ENCODE results near the gene PELI1. TPM values are rescaled to one million over a fixed set of nuclear protein-coding genes. Genes with fewer than 3 reads are reported as not detected.
"Not testable (repeated sequence)": the region's sequence is repeated elsewhere in the genome, so short reads cannot be mapped to it uniquely, and the experiment has no call there.

PELI1 gene
- total and polyA plus RNA-seq, 11 donors: 4.2 to 14.6 (median 7.3) TPM

GRCh38 chr2:64085936-64086335, 58.3 kb downstream of the PELI1 start:
- DNase-seq (no peak), ATAC-seq (no peak)
- Histone ChIP-seq H3K36me3 (peaks cover 0 to 5% (median 0%) of the 10 kb centered on the region in 9 donors), H3K27me3 (no peaks in the 10 kb centered on the region), H3K27ac (no peak overlapping the region), H3K4me3 (no peak overlapping the region), H3K9me3 (no peaks in the 10 kb centered on the region), H3K4me1 (no peaks in the 10 kb centered on the region)
- TF ChIP-seq POLR2A (IDR thresholded peaks at IDR 0.05): no peak
- TF ChIP-seq, protein P1, sequence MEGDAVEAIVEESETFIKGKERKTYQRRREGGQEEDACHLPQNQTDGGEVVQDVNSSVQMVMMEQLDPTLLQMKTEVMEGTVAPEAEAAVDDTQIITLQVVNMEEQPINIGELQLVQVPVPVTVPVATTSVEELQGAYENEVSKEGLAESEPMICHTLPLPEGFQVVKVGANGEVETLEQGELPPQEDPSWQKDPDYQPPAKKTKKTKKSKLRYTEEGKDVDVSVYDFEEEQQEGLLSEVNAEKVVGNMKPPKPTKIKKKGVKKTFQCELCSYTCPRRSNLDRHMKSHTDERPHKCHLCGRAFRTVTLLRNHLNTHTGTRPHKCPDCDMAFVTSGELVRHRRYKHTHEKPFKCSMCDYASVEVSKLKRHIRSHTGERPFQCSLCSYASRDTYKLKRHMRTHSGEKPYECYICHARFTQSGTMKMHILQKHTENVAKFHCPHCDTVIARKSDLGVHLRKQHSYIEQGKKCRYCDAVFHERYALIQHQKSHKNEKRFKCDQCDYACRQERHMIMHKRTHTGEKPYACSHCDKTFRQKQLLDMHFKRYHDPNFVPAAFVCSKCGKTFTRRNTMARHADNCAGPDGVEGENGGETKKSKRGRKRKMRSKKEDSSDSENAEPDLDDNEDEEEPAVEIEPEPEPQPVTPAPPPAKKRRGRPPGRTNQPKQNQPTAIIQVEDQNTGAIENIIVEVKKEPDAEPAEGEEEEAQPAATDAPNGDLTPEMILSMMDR (IDR thresholded peaks at IDR 0.05): no peak
- 23 to 57% (median 38%) methylated on average over 2 of the region's 2 CpGs for WGBS, 4 donors
- intact Hi-C loops (cut with DNase I): no loop called here

DNA sequence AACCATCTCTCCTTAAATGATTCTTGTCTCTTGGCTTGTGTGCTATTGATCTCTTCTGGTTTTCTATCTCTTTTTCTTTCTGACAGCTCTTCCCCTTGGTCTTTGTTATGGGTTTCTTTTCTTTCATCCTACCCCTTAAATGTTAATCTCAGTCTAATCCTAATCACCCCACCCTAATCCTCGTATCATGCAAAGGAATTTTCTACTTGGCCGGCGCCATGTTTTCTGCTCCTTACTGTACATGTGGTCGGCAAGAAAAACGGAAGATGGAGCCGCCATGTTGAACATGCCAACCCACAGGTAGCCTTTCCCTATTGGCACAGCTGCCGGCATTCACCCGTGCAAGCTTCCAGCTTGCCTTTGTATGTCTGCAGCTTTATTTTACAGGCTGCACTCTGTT, 63.2 kb downstream of the PELI1 start:
- 81 to 88% (median 88%) methylated on average over 8 of the region's 8 CpGs for WGBS, 4 donors
- H3K4me3 ChIP-seq: no peak overlapping the region
- DNase-seq: no peak
- H3K27me3 ChIP-seq: no peaks in the 10 kb centered on the region
- no peaks in the 10 kb centered on the region for H3K4me1 ChIP-seq
- no peak for ATAC-seq
- H3K9me3 ChIP-seq: no peaks in the 10 kb centered on the region
- H3K36me3 ChIP-seq: no peaks in the 10 kb centered on the region
- H3K27ac ChIP-seq: no peak overlapping the region
- TF ChIP-seq, protein P1 (IDR thresholded peaks at IDR 0.05): no peak
- no peak for TF ChIP-seq POLR2A (IDR thresholded peaks at IDR 0.05)
- intact Hi-C loops (cut with DNase I): no loop called here

- intact Hi-C loops (cut with DNase I): no loop called here
- DNase-seq (no peak), ATAC-seq (no peak)
- no peaks in the 10 kb centered on the region for H3K4me1 ChIP-seq
- no peak overlapping the region for H3K4me3 ChIP-seq
- H3K9me3 ChIP-seq: no peaks in the 10 kb centered on the region
- 88 to 100% (median 97%) methylated on average over 1 of the region's 1 CpG for WGBS, 4 donors
- no peak overlapping the region for H3K27ac ChIP-seq
- no peaks in the 10 kb centered on the region for H3K27me3 ChIP-seq
- TF ChIP-seq POLR2A (IDR thresholded peaks at IDR 0.05): no peak
- TF ChIP-seq, protein P1 (IDR thresholded peaks at IDR 0.05): no peak
- no peaks in the 10 kb centered on the region for H3K36me3 ChIP-seq
These were observed 64.0 kb downstream of the PELI1 start for GRCh38 chr2:64080179-64080578.

- H3K9me3 ChIP-seq; DNase-seq; H3K27ac ChIP-seq; ATAC-seq; H3K4me1 ChIP-seq; H3K4me3 ChIP-seq; H3K27me3 ChIP-seq; intact Hi-C loops (cut with DNase I); H3K36me3 ChIP-seq: not testable (repeated sequence)
- 93 to 95% (median 94%) methylated on average over 6 of the region's 6 CpGs for WGBS, 4 donors
These were observed 64.5 kb downstream of the PELI1 start for GRCh38 chr2:64079688-64080087.

GRCh38 chr2:64076828-64077227, 67.4 kb downstream of the PELI1 start:
- H3K27me3 ChIP-seq; H3K36me3 ChIP-seq; H3K27ac ChIP-seq; H3K4me3 ChIP-seq; H3K9me3 ChIP-seq; H3K4me1 ChIP-seq; DNase-seq; ATAC-seq; intact Hi-C loops (cut with DNase I): not testable (repeated sequence)
- whole genome bisulfite sequencing, 4 donors: 71 to 84% (median 76%) methylated on average over 7 of the region's 7 CpGs

DNA sequence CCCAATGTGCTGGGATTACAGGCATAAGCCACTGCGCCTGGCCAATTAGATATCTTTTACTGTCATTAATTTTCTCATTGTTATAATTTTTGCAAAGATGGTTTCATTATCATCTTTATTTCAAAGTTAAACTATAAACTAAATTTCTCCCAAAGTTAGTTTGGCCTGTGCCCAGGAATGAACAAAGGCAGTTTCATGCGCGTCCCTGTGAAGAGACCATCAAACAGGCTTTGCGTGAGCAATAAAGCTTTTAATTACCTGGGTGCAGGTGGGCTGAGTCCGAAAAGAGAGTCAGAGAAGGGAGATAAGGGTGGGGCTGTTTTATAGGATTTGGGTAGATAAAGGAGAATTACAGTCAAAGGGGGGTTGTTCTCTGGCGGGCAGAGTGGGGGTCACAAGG, 69.6 kb downstream of the PELI1 start:
- intact Hi-C loops (cut with DNase I); H3K27me3 ChIP-seq; H3K36me3 ChIP-seq; ATAC-seq; H3K4me3 ChIP-seq; H3K27ac ChIP-seq; DNase-seq; H3K4me1 ChIP-seq; H3K9me3 ChIP-seq: not testable (repeated sequence)
- WGBS, 4 donors: 96 to 97% (median 97%) methylated on average over 6 of the region's 6 CpGs
